Ishikawa (cell line): ENCODE data around the gene LTBR.

ENCODE experiments used
- CEBPB ChIP-seq: IDR thresholded peaks from 2 replicates; pipeline ENCODE4 v1.6.1; 2012
- CREB1 ChIP-seq: IDR thresholded peaks from 2 replicates; pipeline ENCODE4 v1.6.1; 2012; ENCODE audit warnings: low read depth
- EGR1 ChIP-seq: IDR thresholded peaks from 2 replicates; pipeline ENCODE4 v1.6.1; 2012
- EP300 ChIP-seq: IDR thresholded peaks from 2 replicates; pipeline ENCODE4 v1.6.1; 2012; ENCODE audit warnings: borderline replicate concordance
- FOXM1 ChIP-seq: IDR thresholded peaks from 2 replicates; pipeline ENCODE4 v1.6.1; 2012; ENCODE audit warnings: low read depth, borderline replicate concordance
- NFIC ChIP-seq: IDR thresholded peaks from 2 replicates; pipeline ENCODE4 v1.6.1; 2012
- RAD21 ChIP-seq: IDR thresholded peaks from 2 replicates; pipeline ENCODE4 v1.6.1; 2012; ENCODE audit warnings: low read depth
- TAF1 ChIP-seq: IDR thresholded peaks from 2 replicates; pipeline ENCODE4 v1.6.1; 2012; ENCODE audit warnings: low read depth, mild to moderate bottlenecking
- TCF12 ChIP-seq: IDR thresholded peaks from 2 replicates; pipeline ENCODE4 v1.6.1; 2012; ENCODE audit warnings: low read depth
- YY1 ChIP-seq: IDR thresholded peaks from 2 replicates; pipeline ENCODE4 v1.6.1; 2012; ENCODE audit warnings: low read depth
- ZBTB7A ChIP-seq: IDR thresholded peaks from 2 replicates; pipeline ENCODE4 v1.6.1; 2012; ENCODE audit warnings: low read depth
- TF ChIP-seq, protein P1 (sequence below): IDR thresholded peaks from 2 replicates; pipeline ENCODE4 v1.6.1; 2012; ENCODE audit warnings: low read depth, mild to moderate bottlenecking
- TF ChIP-seq, protein P2 (sequence below): IDR thresholded peaks from 2 replicates; pipeline ENCODE4 v1.6.1; 2012
- TF ChIP-seq, protein P3 (sequence below): IDR thresholded peaks from 2 replicates; pipeline ENCODE4 v1.6.1; 2012

- TF ChIP-seq, protein P1, sequence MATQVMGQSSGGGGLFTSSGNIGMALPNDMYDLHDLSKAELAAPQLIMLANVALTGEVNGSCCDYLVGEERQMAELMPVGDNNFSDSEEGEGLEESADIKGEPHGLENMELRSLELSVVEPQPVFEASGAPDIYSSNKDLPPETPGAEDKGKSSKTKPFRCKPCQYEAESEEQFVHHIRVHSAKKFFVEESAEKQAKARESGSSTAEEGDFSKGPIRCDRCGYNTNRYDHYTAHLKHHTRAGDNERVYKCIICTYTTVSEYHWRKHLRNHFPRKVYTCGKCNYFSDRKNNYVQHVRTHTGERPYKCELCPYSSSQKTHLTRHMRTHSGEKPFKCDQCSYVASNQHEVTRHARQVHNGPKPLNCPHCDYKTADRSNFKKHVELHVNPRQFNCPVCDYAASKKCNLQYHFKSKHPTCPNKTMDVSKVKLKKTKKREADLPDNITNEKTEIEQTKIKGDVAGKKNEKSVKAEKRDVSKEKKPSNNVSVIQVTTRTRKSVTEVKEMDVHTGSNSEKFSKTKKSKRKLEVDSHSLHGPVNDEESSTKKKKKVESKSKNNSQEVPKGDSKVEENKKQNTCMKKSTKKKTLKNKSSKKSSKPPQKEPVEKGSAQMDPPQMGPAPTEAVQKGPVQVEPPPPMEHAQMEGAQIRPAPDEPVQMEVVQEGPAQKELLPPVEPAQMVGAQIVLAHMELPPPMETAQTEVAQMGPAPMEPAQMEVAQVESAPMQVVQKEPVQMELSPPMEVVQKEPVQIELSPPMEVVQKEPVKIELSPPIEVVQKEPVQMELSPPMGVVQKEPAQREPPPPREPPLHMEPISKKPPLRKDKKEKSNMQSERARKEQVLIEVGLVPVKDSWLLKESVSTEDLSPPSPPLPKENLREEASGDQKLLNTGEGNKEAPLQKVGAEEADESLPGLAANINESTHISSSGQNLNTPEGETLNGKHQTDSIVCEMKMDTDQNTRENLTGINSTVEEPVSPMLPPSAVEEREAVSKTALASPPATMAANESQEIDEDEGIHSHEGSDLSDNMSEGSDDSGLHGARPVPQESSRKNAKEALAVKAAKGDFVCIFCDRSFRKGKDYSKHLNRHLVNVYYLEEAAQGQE = no peak
- TF ChIP-seq FOXM1 (no peak), EP300 (no peak), EGR1 (no peak), CEBPB (no peak), YY1 (no peak), NFIC (no peak), TAF1 (no peak), RAD21 (no peak), TCF12 (no peak), CREB1 (no peak), ZBTB7A (no peak)
- TF ChIP-seq, protein P2, sequence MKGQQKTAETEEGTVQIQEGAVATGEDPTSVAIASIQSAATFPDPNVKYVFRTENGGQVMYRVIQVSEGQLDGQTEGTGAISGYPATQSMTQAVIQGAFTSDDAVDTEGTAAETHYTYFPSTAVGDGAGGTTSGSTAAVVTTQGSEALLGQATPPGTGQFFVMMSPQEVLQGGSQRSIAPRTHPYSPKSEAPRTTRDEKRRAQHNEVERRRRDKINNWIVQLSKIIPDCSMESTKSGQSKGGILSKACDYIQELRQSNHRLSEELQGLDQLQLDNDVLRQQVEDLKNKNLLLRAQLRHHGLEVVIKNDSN = no peak
- TF ChIP-seq, protein P3, sequence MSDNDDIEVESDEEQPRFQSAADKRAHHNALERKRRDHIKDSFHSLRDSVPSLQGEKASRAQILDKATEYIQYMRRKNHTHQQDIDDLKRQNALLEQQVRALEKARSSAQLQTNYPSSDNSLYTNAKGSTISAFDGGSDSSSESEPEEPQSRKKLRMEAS = no peak
These were observed 980 bp upstream of the LTBR start for GRCh38 chr12:6382982-6383381.
